Spleen (tissue), 11 donors: Measurements from ENCODE around the gene RETREG1. TPM values are rescaled to one million over a fixed set of nuclear protein-coding genes. Genes with fewer than 3 reads are reported as not detected.

Source experiments
- DNase-seq: peaks from one replicate; pipeline ENCODE4 v3.0.0-alpha.2; 2020
- H3K27ac ChIP-seq, 8 donors: fragments of 200-600 bp; sonication (generic) in 7 of 8; 1 replicate in 4 of 8; 2 replicates in 4 of 8; pipeline versions ENCODE4 v1.5.0 to v1.8.0; 2016 to 2021; ENCODE audit warnings: inconsistent platforms in 4 of 8, mild to moderate bottlenecking in 4 of 8, moderate library complexity in 1 of 8
- H3K27me3 ChIP-seq, 7 donors: fragments of 200-600 bp; sonication (generic) in 6 of 7; replicated peaks in 1 of 7; 1 replicate in 4 of 7; 2 replicates in 3 of 7; pipeline versions ENCODE4 v1.5.0 to v1.8.0; 2016 to 2021; ENCODE audit warnings: inconsistent platforms in 3 of 7, mild to moderate bottlenecking in 1 of 7
- H3K36me3 ChIP-seq, 6 donors: fragments of 200-600 bp; sonication (generic) in 5 of 6; 1 replicate in 4 of 6; 2 replicates in 2 of 6; pipeline versions ENCODE4 v1.5.0 to v1.8.0; 2016 to 2021; ENCODE audit warnings: inconsistent platforms in 2 of 6
- H3K4me1 ChIP-seq, 6 donors: fragments of 200-600 bp; sonication (generic) in 5 of 6; 1 replicate in 3 of 6; 2 replicates in 3 of 6; pipeline versions ENCODE4 v1.5.0 to v1.8.0; 2016 to 2021; ENCODE audit warnings: inconsistent platforms in 3 of 6
- H3K4me3 ChIP-seq, 8 donors: fragments of 200-600 bp; sonication (generic) in 7 of 8; 1 replicate in 4 of 8; 2 replicates in 4 of 8; pipeline versions ENCODE4 v1.5.0 to v1.8.0; 2016 to 2021; ENCODE audit warnings: inconsistent platforms in 4 of 8, mild to moderate bottlenecking in 4 of 8, moderate library complexity in 2 of 8
- H3K9me3 ChIP-seq, 8 donors: fragments of 200-600 bp; sonication (generic) in 7 of 8; 1 replicate in 4 of 8; 2 replicates in 4 of 8; pipeline versions ENCODE4 v1.5.0 to v1.8.0; 2016 to 2021; ENCODE audit warnings: inconsistent platforms in 4 of 8
- POLR2A ChIP-seq, 3 donors: fragments of 450-650 bp; IDR thresholded peaks; one replicate each; pipeline ENCODE4 v1.5.1; 2017; ENCODE audit warnings: antibody characterized with exemption in 3 of 3, mild to moderate bottlenecking in 1 of 3
- POLR2AphosphoS5 ChIP-seq, 3 donors: sonication (generic); formaldehyde crosslinking; IDR thresholded peaks; one replicate each; pipeline ENCODE4 v1.5.1; 2017; ENCODE audit warnings: antibody characterized with exemption in 3 of 3
- WGBS, 5 donors: extraction: QIAGEN DNeasy Blood & Tissue Kit in 3 of 5; methylation state at CpG; one replicate each; pipeline versions ENCODE4 v1.1.5 to v1.1.7; 2013 to 2018; 5-methylcytosine and 5-hydroxymethylcytosine counted together
- intact Hi-C: fragments of 100-400 bp; cut with DNase I; formaldehyde crosslinking; loops from one replicate; pipeline ENCODE4 v1.15.0; 2023; ENCODE audit warnings: low total_unique reads
- polyA plus RNA-seq, 3 donors: library from polyadenylated mRNA; stranded (reverse); fragments of 200-250 nt; gene quantifications; one replicate each; pipeline ENCODE4 v1.2.1, GENCODE V29; 2013
- total RNA-seq, 7 donors: library from RNA; depleted of rRNA in 3 of 7; stranded (reverse); fragments of >200 nt in 3 of 7; fragmentation: NEBNext Ultra II Directional in 4 of 7; extraction: Animal tissue kit (Norgen Biotek cat#: 25700) in 4 of 7; gene quantifications; one replicate each; pipeline versions ENCODE4 v1.1.0 to v1.2.1, GENCODE V29; 2016 to 2021
- TF ChIP-seq, protein P1 (sequence below), 11 experiments: fragments of 200-600 bp in 7 of 11; fragments of 450-650 bp in 4 of 11; sonication (generic) in 4 of 11; IDR thresholded peaks in 8 of 11; conservative IDR thresholded peaks in 3 of 11; 1 replicate in 7 of 11; 2 replicates in 4 of 11; pipeline versions ENCODE4 v1.4.0 to v1.8.0; 2016 to 2021; ENCODE audit warnings: antibody characterized with exemption in 11 of 11, inconsistent platforms in 4 of 11, mild to moderate bottlenecking in 1 of 11
- donor health status: healthy with polysubstance abuse.
- donor health status: DM: no; HTN: no; CAD: no; lungs with moderate emphysema.
- donor health status: DM: no; HTN: no; CAD: no.
- donor health status: Bipolar disorder and iron deficiency.
- donor health status: healthy.
- donor health status: DM: no; HTN: no; CAD: no.
- donor health status: DM: yes; HTN: yes; CAD: no.

The RETREG1 gene
- total and polyA plus RNA-seq, 10 donors: 2.5 to 9.0 (median 5.1) TPM

DNA sequence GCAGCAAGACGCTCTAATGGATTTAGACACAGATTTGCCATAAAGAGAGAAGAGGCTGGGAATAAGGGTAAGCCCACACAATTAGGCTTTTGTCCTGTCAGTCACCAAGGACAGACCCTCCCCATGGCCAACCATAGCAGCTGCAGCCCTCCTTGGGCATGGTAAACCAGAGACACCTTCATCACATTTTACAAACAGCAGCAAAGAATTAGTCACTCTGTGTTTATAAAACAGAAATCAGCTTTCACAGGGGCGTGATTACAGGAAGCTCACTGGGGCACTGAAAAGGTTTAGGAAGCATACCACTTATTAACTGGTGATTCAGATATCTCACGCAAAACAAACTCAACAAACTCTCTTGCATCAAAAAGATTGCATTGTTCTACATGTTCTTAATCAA lies 113.9 kb downstream of the RETREG1 start:
- Histone ChIP-seq H3K4me1 (no peaks in the 10 kb centered on the region), H3K27me3 (no peaks in the 10 kb centered on the region), H3K4me3 (no peak overlapping the region), H3K9me3 (no peaks in the 10 kb centered on the region), H3K36me3 (no peaks in the 10 kb centered on the region), H3K27ac (no peak overlapping the region)
- TF ChIP-seq, protein P1, sequence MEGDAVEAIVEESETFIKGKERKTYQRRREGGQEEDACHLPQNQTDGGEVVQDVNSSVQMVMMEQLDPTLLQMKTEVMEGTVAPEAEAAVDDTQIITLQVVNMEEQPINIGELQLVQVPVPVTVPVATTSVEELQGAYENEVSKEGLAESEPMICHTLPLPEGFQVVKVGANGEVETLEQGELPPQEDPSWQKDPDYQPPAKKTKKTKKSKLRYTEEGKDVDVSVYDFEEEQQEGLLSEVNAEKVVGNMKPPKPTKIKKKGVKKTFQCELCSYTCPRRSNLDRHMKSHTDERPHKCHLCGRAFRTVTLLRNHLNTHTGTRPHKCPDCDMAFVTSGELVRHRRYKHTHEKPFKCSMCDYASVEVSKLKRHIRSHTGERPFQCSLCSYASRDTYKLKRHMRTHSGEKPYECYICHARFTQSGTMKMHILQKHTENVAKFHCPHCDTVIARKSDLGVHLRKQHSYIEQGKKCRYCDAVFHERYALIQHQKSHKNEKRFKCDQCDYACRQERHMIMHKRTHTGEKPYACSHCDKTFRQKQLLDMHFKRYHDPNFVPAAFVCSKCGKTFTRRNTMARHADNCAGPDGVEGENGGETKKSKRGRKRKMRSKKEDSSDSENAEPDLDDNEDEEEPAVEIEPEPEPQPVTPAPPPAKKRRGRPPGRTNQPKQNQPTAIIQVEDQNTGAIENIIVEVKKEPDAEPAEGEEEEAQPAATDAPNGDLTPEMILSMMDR (IDR thresholded peaks at IDR 0.05 in 8 of 11, conservative IDR thresholded peaks at IDR 0.05 in 3 of 11): no peak
- TF ChIP-seq POLR2AphosphoS5 (IDR thresholded peaks at IDR 0.05) (no peak), POLR2A (IDR thresholded peaks at IDR 0.05) (no peak)
- DNase-seq: no peak
- intact Hi-C loops: no loop called here
- 75 to 83% (median 76%) methylated on average over 3 of the region's 3 CpGs for WGBS, 5 donors

DNA sequence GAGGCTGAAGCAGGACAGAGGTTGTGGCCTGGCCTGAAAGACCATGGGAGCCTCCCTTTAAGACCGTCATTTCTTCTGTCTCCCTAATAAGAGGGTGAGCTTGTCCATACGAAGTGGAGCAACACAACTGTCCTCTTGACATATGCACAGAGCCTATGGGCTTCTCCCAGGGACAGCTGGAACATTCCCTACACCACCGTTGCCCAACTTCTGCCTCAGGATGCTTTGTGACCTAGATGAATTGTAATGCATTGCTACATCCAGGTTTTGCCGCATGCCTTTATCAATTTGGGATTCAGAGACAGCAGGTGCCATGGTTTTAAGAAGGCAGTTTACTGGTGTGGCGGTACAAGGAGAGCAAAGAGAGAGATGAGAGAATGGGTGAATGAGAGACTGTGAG lies 116.8 kb downstream of the RETREG1 start:
- no peak overlapping the region for H3K4me3 ChIP-seq
- no peaks in the 10 kb centered on the region for H3K36me3 ChIP-seq
- H3K4me1 ChIP-seq: no peaks in the 10 kb centered on the region
- WGBS, 5 donors: 87 to 93% (median 88%) methylated on average over 5 of the region's 5 CpGs
- peaks cover 0 to 22% (median 14%) of the 10 kb centered on the region in 8 donors for H3K9me3 ChIP-seq
- intact Hi-C loops: no loop called here
- no peak for TF ChIP-seq POLR2AphosphoS5 (IDR thresholded peaks at IDR 0.05)
- TF ChIP-seq, protein P1 (IDR thresholded peaks at IDR 0.05 in 8 of 11, conservative IDR thresholded peaks at IDR 0.05 in 3 of 11): no peak
- TF ChIP-seq POLR2A (IDR thresholded peaks at IDR 0.05): no peak
- no peak for DNase-seq
- H3K27me3 ChIP-seq: no peaks in the 10 kb centered on the region
- no peak overlapping the region for H3K27ac ChIP-seq

DNA sequence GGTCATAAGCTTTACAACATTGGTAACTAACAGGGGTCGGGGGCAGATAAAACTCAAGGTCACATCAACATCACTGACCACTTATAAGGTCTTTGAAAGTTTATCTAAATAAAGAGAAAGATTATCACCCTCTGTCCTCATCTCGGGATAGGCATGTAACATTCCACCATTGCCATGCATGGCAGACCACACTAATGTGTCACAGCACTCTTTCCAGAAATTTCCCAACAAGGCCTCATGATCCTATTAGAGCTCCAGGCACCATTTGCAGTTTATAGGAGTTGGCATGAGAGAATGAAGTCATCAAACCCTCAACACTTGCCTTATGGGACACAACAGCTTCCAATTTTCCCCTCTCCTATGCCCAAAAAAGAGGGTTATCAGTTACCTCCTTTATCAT lies 119.3 kb downstream of the RETREG1 start:
- Histone ChIP-seq H3K4me1 (no peaks in the 10 kb centered on the region), H3K36me3 (no peaks in the 10 kb centered on the region), H3K27me3 (no peaks in the 10 kb centered on the region), H3K27ac (no peak overlapping the region), H3K9me3 (peaks cover 0 to 31% (median 24%) of the 10 kb centered on the region in 8 donors), H3K4me3 (no peak overlapping the region)
- DNase-seq: no peak
- 66 to 82% (median 77%) methylated on average over 2 of the region's 2 CpGs for WGBS, 5 donors
- intact Hi-C loops: loop anchor here (10.0 kb wide), 1 partner anchor 167 kb away; no protein-coding TSS in a partner anchor
- TF ChIP-seq POLR2A (IDR thresholded peaks at IDR 0.05) (no peak), POLR2AphosphoS5 (IDR thresholded peaks at IDR 0.05) (no peak)
- TF ChIP-seq, protein P1 (IDR thresholded peaks at IDR 0.05 in 8 of 11, conservative IDR thresholded peaks at IDR 0.05 in 3 of 11): no peak

DNA sequence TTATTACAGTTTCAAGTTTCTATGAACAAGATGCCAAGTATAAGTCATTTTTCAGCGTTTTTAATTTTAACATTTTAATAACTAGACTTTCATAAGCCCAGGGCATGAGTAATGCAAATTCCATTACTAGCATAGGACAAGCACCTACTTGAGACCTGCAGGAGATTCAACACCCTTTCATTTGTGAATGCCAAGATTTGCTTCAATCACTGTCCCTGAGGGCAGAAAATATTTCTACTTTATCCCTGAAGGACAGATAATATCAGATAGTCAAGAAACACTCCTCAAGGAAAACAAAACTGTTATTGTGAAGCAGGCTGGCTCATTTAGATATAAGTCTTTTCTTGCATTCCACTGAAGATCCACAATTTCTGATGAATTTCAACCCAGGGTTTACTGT lies 123.5 kb downstream of the RETREG1 start:
- no peaks in the 10 kb centered on the region for H3K27me3 ChIP-seq
- peaks cover 0 to 31% (median 24%) of the 10 kb centered on the region in 8 donors for H3K9me3 ChIP-seq
- DNase-seq: no peak
- no peak overlapping the region for H3K27ac ChIP-seq
- H3K36me3 ChIP-seq: no peaks in the 10 kb centered on the region
- no peaks in the 10 kb centered on the region for H3K4me1 ChIP-seq
- TF ChIP-seq POLR2A (IDR thresholded peaks at IDR 0.05) (no peak), POLR2AphosphoS5 (IDR thresholded peaks at IDR 0.05) (no peak)
- TF ChIP-seq, protein P1 (IDR thresholded peaks at IDR 0.05 in 8 of 11, conservative IDR thresholded peaks at IDR 0.05 in 3 of 11): no peak
- WGBS, 5 donors: 69 to 92% (median 81%) methylated on average over 1 of the region's 1 CpG
- intact Hi-C loops: loop anchor here (10.0 kb wide), 1 partner anchor 172 kb away; no protein-coding TSS in a partner anchor
- no peak overlapping the region for H3K4me3 ChIP-seq
